OCI-LY1 (cell line): Measurements from ENCODE around the gene NRSN2.
"Not testable (repeated sequence)": the region's sequence is repeated elsewhere in the genome, so short reads cannot be mapped to it uniquely, and the experiment has no call there.

Source experiments
- CTCF ChIP-seq: fragments of 200-600 bp; sonication (generic), shearing (Covaris generic); IDR thresholded peaks from 2 replicates; pipeline ENCODE4 v1.5.1; 2017; ENCODE audit warnings: mild to moderate bottlenecking, antibody characterized with exemption, low read length, moderate library complexity, mixed read lengths
- EZH2 ChIP-seq: fragments of 200-600 bp; sonication (generic), shearing (Covaris generic); IDR thresholded peaks from 2 replicates; pipeline ENCODE4 v1.8.0; 2017; ENCODE audit warnings: borderline replicate concordance, mixed run types, mild to moderate bottlenecking, antibody characterized with exemption, low read length, moderate library complexity, mixed read lengths

GRCh38 chr20:393296-393695 lies 46.4 kb downstream of the NRSN2 start:
- TF ChIP-seq CTCF, EZH2: not testable (repeated sequence)
